Prostate gland (tissue), 2 donors: ENCODE results near the gene SPCS1.

Experiments
- CTCF ChIP-seq, 4 experiments: fragments of 200-600 bp in 2 of 4; fragments of 450-650 bp in 2 of 4; sonication (generic) in 2 of 4; IDR thresholded peaks; 1 replicate in 3 of 4; 2 replicates in 1 of 4; pipeline ENCODE4 v1.5.1; 2016 to 2019; ENCODE audit warnings: antibody characterized with exemption in 4 of 4, mild to moderate bottlenecking in 2 of 4, moderate library complexity in 2 of 4
- POLR2A ChIP-seq: fragments of 450-650 bp; IDR thresholded peaks from one replicate; pipeline ENCODE4 v1.6.1; 2016; ENCODE audit warnings: antibody characterized with exemption, mild to moderate bottlenecking
- POLR2AphosphoS5 ChIP-seq: sonication (generic); formaldehyde crosslinking; IDR thresholded peaks from one replicate; pipeline ENCODE4 v1.6.1; 2017; ENCODE audit warnings: antibody characterized with exemption

GRCh38 chr3:52731590-52731989 is 25.7 kb downstream of the SPCS1 start:
- TF ChIP-seq CTCF (IDR thresholded peaks at IDR 0.05): no peak
- TF ChIP-seq POLR2A: no peak
- no peak for TF ChIP-seq POLR2AphosphoS5
